ENCODE results near the gene SLC9A8.

DNA sequence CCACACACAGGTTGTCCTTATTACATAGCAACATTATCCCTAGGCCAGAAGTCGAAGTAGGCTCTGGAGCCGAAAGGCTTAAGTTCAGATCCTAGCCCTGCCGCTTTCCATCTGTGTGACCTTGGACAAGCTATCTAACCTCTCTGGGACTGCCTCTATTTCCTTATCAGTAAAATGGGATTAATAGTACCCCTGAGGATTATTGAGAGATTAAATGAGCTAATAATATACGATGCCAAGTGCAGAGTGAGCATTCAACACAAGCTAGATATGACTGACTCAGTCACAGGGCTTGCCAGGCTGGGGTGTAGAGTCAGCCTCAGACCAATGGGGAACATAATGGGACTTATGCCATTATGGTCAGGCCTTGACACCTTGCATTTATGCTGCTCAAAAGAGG is 111.6 kb downstream of the SLC9A8 start:
- TF ChIP-seq EP300 (IDR thresholded peaks at IDR 0.05) (no peak), POLR2A (IDR thresholded peaks at IDR 0.05; ENCODE audit: low read length) (no peak), HOXA7 (CRISPR knock-in tag; IDR thresholded peaks at IDR 0.05) (no peak), ZC3H11A (IDR thresholded peaks at IDR 0.05) (no peak), MYC (IDR thresholded peaks at IDR 0.05; ENCODE audit: borderline replicate concordance, low read length) (no peak), SREBF2 (IDR thresholded peaks at IDR 0.05) (no peak), SMC3 (IDR thresholded peaks at IDR 0.05) (no peak), MAZ (IDR thresholded peaks at IDR 0.05; ENCODE audit: borderline replicate concordance, low read depth, low read length) (no peak), RNF2 (IDR thresholded peaks at IDR 0.05; ENCODE audit: borderline replicate concordance, low read depth) (no peak)
- TF ChIP-seq, protein P1, sequence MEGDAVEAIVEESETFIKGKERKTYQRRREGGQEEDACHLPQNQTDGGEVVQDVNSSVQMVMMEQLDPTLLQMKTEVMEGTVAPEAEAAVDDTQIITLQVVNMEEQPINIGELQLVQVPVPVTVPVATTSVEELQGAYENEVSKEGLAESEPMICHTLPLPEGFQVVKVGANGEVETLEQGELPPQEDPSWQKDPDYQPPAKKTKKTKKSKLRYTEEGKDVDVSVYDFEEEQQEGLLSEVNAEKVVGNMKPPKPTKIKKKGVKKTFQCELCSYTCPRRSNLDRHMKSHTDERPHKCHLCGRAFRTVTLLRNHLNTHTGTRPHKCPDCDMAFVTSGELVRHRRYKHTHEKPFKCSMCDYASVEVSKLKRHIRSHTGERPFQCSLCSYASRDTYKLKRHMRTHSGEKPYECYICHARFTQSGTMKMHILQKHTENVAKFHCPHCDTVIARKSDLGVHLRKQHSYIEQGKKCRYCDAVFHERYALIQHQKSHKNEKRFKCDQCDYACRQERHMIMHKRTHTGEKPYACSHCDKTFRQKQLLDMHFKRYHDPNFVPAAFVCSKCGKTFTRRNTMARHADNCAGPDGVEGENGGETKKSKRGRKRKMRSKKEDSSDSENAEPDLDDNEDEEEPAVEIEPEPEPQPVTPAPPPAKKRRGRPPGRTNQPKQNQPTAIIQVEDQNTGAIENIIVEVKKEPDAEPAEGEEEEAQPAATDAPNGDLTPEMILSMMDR (IDR thresholded peaks at IDR 0.05): no peak
- TF ChIP-seq, protein P2, sequence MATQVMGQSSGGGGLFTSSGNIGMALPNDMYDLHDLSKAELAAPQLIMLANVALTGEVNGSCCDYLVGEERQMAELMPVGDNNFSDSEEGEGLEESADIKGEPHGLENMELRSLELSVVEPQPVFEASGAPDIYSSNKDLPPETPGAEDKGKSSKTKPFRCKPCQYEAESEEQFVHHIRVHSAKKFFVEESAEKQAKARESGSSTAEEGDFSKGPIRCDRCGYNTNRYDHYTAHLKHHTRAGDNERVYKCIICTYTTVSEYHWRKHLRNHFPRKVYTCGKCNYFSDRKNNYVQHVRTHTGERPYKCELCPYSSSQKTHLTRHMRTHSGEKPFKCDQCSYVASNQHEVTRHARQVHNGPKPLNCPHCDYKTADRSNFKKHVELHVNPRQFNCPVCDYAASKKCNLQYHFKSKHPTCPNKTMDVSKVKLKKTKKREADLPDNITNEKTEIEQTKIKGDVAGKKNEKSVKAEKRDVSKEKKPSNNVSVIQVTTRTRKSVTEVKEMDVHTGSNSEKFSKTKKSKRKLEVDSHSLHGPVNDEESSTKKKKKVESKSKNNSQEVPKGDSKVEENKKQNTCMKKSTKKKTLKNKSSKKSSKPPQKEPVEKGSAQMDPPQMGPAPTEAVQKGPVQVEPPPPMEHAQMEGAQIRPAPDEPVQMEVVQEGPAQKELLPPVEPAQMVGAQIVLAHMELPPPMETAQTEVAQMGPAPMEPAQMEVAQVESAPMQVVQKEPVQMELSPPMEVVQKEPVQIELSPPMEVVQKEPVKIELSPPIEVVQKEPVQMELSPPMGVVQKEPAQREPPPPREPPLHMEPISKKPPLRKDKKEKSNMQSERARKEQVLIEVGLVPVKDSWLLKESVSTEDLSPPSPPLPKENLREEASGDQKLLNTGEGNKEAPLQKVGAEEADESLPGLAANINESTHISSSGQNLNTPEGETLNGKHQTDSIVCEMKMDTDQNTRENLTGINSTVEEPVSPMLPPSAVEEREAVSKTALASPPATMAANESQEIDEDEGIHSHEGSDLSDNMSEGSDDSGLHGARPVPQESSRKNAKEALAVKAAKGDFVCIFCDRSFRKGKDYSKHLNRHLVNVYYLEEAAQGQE (IDR thresholded peaks at IDR 0.05): no peak
- TF ChIP-seq, protein P3, sequence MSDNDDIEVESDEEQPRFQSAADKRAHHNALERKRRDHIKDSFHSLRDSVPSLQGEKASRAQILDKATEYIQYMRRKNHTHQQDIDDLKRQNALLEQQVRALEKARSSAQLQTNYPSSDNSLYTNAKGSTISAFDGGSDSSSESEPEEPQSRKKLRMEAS (IDR thresholded peaks at IDR 0.05): no peak
